ENCODE data around the gene PI16.

- TF ChIP-seq CTCF (IDR thresholded peaks at IDR 0.05) (no peak), POLR2A (IDR thresholded peaks at IDR 0.05) (no peak)
These were observed 49.6 kb upstream of the PI16 start for GRCh38 chr6:36904851-36905393.
